Loucy (cell line): Measurements from ENCODE around the gene OAF.

Source experiments
- CTCF ChIP-seq: fragments of 200-600 bp; sonication (generic); conservative IDR thresholded peaks from 2 replicates; pipeline ENCODE4 v1.5.1; 2014; ENCODE audit warnings: mild to moderate bottlenecking, antibody characterized with exemption, low read length
- EZH2phosphoT487 ChIP-seq: fragments of 200-600 bp; IDR thresholded peaks from 2 replicates; pipeline ENCODE4 v1.6.1; 2018; ENCODE audit warnings: antibody characterized with exemption, mild to moderate bottlenecking, moderate library complexity, borderline replicate concordance

GRCh38 chr11:120182790-120183491 lies 27.9 kb upstream of the OAF start:
- TF ChIP-seq CTCF (peak; percentile 48), EZH2phosphoT487 (no peak)
